HG02884 (cell line): ENCODE data around the gene NT5DC3.

Experiments used
- ATAC-seq: cut with Tn5 transposase; IDR thresholded peaks from one replicate; pipeline ENCODE4 v1.9.1; 2021; ENCODE audit warnings: mild to moderate bottlenecking, moderate library complexity; ENCODE audit not compliant: unreplicated experiment

NT5DC3 gene

DNA sequence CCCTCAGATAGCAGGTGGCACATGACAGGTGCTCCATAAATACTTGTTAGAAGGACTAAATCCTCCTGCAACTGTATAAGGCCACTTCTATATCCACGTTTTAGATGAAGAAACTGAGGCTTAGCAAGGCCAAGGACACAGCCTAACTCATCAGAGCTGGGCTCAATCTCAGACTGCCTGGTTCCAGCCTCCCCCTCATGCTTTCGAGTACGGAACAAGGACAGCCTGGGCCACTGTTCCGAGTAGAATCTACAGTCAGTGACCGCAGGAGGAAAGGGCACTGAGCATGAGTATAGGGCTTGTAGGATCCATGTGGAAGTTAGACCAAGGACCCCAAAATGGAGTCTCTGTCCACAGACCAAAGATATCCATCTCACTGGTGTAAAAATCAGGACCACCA, 84.6 kb downstream of the NT5DC3 start:
- ATAC-seq: no peak

GRCh38 chr12:103755425-103755824, 85.6 kb downstream of the NT5DC3 start:
- no peak for ATAC-seq

DNA sequence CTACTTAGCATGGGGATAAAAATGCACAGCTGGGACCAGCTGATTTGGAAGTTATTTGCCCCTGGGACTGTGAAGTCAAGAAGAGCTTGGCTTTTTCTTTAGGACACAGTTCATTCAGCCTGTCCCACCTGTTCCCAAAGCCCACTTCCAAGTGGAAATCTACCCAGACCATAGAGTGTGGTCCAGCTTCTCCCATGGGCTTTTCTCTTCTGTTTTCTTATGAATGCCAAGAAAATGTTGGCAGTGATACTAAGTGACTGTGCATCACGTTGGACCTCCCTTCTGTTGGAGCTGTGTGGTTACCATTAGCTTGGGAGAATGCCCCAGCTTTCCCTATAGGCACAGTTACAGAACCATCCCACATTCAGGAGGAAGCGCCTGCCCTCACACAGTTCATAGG, 89.4 kb downstream of the NT5DC3 start:
- ATAC-seq: no peak

GRCh38 chr12:103751171-103751570, 89.9 kb downstream of the NT5DC3 start:
- no peak for ATAC-seq

GRCh38 chr12:103748875-103749274, 92.2 kb downstream of the NT5DC3 start:
- no peak for ATAC-seq

DNA sequence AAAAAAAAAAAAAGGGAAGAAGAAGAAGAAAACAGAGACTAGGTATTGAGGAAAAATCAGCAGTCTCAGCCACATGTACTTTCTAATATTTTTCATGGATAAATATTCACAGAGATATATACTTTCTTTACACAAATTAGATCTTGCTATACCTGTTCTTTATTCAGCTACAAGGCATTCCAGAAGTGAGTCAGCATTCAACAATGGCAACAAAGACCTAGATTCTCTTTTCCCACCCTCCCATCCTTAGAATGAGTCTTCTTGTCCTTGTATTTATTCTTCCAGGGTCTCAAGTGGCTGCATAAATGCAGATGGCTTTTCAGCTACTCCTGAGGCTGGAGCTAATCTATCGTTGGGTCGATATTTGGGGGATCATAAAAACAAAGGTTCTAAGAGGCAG, 93.0 kb downstream of the NT5DC3 start:
- ATAC-seq: no peak

GRCh38 chr12:103745962-103746361, 95.1 kb downstream of the NT5DC3 start:
- ATAC-seq: no peak

DNA sequence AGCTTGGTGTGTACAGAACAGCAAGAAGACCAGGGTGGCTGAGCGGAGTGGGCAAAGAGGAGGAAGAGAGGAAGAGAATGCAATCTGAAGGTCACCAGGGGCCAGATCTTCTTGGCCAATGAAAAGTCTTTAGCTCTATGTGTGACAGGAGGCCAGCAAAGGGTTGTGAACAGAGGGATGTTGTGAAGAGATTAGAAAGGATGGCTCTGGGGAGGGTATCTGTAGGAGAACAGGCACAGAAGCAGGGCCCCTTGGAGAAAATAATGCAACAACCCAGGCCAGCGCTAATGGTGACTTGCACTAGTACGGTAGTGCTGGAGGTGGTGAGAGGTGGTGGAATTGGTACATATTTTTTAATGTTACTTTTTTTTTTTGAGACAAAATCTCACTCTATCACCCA, 97.2 kb downstream of the NT5DC3 start:
- ATAC-seq: no peak

- no peak for ATAC-seq
Measured at GRCh38 chr12:103742349-103742932, 98.6 kb downstream of the NT5DC3 start.

- no peak for ATAC-seq
Measured at GRCh38 chr12:103737881-103738280, 103.2 kb downstream of the NT5DC3 start.

- ATAC-seq: no peak
Measured at GRCh38 chr12:103736572-103736971, 104.5 kb downstream of the NT5DC3 start.

GRCh38 chr12:103735291-103735690, 105.7 kb downstream of the NT5DC3 start:
- no peak for ATAC-seq

DNA sequence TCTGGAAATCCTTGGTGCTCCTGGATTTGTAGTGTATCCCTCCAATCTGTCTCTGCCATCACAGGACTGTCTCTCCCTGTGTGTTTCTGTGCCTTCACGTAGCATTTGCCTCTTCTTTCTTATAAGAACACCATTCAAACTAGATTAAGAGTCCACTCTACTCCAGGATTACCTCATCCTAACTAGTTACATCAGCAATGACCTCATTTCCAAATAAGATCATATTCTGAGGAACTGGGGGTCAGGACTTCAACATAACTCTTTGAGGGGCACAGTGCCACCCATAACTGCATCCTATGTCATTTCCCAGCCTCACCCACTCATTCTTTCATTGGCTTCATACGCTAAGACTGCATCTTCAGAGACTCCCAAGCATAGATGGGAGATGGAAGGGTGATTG, 106.2 kb downstream of the NT5DC3 start:
- no peak for ATAC-seq

DNA sequence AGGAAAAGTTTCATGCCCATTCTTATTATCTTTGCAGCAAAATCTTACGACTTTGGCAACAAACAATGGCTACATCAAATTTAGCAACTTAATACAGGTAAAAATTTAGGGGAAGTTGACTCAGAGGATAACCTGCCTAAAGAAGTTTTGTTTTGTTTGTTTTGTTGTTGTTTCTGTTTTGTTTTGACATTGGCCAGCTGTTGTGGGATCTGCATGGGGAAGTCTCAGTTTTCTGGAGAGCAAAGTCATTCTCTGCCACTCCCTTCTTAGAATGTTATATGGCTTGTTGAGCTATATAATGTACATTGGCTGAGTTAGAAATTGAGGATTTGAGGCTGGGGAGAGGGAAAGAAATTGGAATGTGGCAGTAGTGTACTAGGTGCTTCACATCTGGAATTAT, 109.5 kb downstream of the NT5DC3 start:
- ATAC-seq: no peak

DNA sequence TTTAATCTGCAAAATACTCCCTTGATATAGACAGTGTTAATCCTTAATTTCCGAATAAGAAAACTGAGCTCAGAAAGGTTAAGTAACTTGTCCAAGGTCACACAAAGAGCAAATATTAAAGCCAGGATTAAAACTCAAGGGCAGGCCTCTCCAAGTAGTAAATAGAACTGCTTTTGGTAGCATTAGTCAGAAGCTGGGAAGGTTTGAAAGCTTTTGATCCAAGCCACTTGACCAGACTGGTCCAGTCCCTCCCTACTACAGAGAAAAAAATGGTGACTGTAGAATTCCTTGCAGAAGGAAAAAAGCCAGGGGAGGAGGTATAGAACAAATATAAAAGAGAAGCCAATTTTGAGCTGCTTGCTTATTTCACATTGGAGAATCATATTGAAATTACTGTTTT, 111.5 kb downstream of the NT5DC3 start:
- no peak for ATAC-seq

GRCh38 chr12:103728323-103728722, 112.7 kb downstream of the NT5DC3 start:
- no peak for ATAC-seq

DNA sequence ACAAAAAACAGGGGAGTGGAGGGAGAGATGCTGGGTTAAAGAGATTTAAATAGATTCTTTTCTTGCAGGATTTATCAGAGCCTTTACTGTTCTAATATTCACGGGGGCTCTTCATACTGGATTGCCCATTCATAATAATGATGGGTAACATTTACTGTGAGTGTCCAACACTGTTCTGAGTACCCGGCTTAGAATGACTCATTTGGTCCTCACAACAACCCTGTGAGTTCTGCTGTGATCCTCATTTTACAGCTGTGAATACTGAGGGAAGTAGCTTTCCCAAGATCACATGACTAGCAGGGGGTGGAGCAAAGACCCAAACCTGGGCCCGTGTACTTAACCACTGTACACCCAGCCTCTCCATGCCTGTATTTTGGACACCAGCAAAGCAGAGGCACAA, 113.4 kb downstream of the NT5DC3 start:
- no peak for ATAC-seq

- ATAC-seq: no peak
Measured at GRCh38 chr12:103725398-103725797, 115.6 kb downstream of the NT5DC3 start.
